Endometrium (tissue), 2 donors: ENCODE results near the gene INPP5F.
"Not testable (repeated sequence)": the region's sequence is repeated elsewhere in the genome, so short reads cannot be mapped to it uniquely, and the experiment has no call there.

Experiments
- FAIRE-seq: peaks from 2 replicates; lab custom pipeline; 2012; peaks lifted over from hg19 to GRCh38; lab: Jason Lieb, UNC
- donor health status: control.
- donor health status: control.

INPP5F gene

DNA sequence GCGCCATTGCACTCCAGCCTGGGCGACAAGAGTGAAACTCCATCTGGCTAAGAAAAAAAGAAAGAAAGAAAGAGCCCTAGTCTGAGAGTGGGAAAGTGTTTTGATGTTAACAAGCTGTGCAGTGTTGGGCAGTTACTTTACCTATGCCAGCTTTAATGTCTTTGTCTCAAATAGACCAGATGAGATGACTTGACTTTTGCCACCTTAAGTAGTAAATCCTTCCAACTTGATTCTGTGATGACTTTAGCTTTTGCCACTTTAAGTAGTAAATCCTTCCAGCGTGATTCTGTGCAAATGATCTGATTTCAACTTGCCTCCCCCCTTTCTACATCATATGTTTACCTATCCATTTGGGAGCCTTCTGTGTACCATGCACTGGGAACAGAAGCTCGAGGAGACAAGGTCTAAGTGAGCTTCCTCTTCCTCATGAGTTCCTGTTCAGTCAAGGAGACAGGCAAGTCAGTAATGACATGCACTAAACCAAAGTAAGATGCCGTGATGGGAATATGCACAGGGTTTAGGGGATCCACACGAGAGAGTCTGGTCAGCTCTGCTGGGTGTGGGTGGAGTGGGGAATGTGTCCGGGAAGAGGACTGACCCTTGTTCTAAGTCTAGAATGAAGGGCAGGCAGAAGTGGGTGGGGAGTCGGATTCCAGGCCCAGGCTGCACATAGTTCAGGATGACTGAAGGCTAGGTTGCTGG lies 17.2 kb downstream of the INPP5F start:
- no peak for FAIRE-seq

- FAIRE-seq, result no peak
These were observed 22.1 kb downstream of the INPP5F start for GRCh38 chr10:119747940-119748339.

GRCh38 chr10:119748871-119749270 lies 23.0 kb downstream of the INPP5F start:
- no peak for FAIRE-seq

DNA sequence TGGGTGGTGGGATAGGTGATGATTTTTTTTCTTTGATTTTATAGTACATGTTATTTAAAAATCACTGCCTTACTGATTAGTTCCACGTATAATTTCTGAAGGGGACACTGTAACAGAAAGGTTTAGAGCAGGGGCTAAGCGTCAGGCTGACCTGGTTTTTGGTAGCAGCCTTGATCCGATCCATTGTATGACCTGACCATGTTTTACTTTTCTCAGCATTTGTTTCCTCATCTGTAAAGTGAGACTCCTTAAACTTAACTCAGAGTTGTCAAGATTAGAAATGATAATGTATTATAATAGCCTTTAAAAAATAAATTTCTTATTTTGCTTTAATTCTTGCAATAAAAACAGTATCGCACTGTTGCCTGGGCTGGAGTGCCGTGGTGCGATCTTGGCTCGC lies 23.6 kb downstream of the INPP5F start:
- FAIRE-seq, result no peak

DNA sequence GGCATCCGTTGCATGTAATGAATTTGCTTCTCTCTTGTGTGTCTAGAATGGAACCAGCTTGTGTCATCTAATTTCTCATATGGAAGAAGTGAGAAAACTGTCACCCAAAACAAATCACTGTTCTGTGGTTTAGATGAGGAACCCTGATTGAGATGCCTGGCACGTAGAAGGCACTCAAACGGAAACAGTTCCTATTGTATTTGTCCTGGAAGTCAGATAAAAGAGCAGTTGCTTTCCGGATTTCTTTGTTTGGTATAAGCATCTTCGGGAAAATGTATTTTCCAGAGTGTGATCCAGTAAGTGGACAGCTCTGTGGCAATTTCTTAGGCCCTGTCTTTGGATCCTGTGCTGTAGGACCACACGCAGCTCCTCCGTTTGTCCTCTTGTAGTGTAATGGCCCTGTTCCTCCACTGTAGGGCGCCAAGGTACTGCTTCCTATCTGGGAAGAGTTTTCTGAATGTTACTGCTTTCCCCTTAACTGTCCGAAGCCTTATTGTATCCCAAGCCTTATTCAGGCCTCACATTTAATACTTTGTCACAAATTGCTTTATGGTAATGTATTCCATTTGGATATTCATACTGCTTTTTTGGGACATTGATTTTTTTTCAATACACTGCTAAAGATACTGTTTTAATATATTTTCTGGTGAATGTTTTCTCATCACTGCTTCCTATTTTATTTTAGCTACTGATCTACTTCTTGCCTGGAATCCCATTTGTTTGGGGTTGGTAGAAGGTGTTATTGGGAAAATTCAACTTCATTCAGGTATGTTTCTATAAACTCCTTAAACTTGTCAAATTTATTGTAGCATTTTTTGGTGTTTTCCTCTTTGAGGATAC lies 24.8 kb downstream of the INPP5F start:
- peak; percentile 69 for FAIRE-seq

- FAIRE-seq, result no peak
These were observed 27.5 kb downstream of the INPP5F start for GRCh38 chr10:119753309-119753708.

- FAIRE-seq, result no peak
These were observed 28.2 kb downstream of the INPP5F start for GRCh38 chr10:119754085-119754484.

- FAIRE-seq, result no peak
These were observed 29.1 kb downstream of the INPP5F start for GRCh38 chr10:119754936-119755335.

- FAIRE-seq, result no peak
These were observed 29.6 kb downstream of the INPP5F start for GRCh38 chr10:119755446-119755845.

DNA sequence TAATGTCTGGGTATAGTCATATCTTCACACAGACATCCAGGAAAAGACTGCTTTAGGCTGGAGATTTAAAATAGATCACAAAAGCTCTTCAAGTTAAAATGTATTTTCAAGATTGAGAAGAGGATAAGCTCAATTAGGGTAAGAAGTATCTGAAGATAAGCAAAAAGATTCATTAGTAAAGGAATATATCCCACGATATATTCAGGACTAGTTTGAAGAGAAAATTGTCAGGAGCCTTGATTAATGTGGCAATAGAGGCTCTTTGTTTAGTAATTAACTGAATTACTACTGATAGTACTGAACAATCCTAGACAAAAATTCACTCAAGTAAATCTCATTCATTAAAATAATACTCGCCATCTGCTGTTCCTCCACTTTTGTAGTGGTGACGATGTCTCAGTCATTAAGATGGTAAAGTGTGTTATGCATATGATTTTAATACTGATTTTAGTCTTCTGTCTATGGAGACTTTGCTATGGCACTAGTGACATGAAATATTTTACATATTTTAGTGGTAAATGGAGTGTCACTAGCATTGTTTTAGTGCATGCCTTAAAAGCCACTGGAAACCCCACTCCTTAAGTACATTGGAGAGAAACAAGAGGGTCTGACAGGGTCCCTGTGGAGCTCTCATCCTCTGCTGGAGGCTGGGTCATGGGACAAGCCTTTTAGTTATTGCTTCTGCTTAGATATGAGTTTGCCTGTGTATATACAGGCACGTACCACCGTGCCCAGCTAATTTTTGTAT lies 32.8 kb downstream of the INPP5F start:
- no peak for FAIRE-seq

DNA sequence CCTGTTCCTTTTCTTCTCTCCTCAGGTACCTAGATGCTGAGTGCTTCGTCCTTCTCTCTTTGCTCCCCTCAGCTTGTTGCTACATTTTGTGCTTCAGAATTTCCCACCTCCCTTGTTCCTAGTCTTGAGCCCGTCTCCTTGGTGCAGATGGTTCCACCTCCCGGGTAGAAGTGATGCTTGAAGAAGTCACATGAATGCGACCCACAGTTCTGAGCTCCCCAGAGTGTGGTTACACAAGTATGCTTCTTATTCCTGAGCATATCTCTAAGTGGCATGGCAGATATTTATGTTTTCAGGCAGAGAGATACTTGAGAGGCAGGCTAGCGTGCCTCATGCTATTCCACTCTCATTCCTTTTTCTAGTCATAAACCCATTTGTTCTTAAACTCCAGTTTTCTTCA lies 34.0 kb downstream of the INPP5F start:
- FAIRE-seq, result no peak

GRCh38 chr10:119761106-119761505 lies 35.3 kb downstream of the INPP5F start:
- FAIRE-seq, result peak; percentile 43

- FAIRE-seq, result no peak
These were observed 36.2 kb downstream of the INPP5F start for GRCh38 chr10:119762035-119762434.

GRCh38 chr10:119762805-119763798 lies 37.3 kb downstream of the INPP5F start:
- FAIRE-seq, result no peak

GRCh38 chr10:119768455-119769094 lies 42.7 kb downstream of the INPP5F start:
- FAIRE-seq, result no peak

DNA sequence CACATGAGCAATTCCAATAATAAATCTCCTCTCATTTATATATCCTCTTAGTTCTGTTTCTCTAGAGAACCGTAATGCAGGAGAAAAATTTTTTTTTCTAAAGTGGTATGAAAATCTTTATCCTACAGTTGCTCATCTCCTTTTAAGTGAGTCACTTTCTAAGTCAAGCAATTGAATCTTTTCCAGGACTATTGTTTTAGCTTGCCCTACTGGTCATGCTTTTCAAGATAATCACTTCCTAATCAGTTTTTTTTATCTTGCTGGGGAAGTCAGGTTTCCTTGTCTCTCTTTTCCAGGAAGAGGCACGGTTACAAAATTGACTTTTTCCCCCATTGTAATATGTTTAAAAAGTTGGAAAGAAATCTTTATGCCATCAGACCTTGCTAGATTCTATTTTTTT lies 44.0 kb downstream of the INPP5F start:
- no peak for FAIRE-seq

- FAIRE-seq, result no peak
These were observed 45.1 kb downstream of the INPP5F start for GRCh38 chr10:119770928-119771327.

DNA sequence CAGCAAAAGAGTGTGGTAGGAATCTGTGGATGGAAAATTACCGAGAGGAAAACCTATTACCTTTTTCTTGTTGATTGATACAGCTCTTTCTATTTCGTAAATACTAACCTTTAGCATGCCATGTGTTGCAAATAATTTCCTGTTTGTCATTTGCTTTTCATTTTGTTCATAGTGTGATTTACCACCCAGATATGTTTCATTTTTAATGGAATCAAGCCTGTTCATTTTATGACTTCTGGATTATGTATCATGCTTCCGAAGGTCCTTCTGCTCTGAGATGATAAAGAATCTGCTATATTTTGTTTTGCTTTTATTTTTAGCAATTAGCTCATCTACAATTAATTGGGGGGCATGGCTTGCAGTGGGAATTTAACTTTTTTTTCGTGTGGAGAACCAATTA lies 46.5 kb downstream of the INPP5F start:
- FAIRE-seq, result no peak

DNA sequence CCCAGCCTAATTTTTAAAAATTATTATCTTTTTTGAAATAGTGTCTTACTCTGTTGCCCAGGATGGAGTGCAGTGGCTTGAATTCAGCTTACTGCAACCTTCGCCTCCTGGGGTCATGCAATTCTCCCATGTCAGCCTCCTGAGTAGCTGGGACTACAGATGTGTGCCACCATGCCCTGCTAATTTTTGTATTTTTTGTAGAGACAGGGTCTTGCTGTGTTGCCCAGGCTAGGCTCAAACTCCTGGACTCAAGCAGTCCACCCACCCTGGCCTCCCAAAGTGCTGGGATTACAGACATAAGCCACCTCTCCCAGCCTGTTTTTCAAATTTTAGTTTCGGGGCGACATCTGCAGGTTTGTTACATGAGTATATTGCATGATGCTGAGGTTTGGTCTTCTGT lies 47.2 kb downstream of the INPP5F start:
- not testable (repeated sequence) for FAIRE-seq

DNA sequence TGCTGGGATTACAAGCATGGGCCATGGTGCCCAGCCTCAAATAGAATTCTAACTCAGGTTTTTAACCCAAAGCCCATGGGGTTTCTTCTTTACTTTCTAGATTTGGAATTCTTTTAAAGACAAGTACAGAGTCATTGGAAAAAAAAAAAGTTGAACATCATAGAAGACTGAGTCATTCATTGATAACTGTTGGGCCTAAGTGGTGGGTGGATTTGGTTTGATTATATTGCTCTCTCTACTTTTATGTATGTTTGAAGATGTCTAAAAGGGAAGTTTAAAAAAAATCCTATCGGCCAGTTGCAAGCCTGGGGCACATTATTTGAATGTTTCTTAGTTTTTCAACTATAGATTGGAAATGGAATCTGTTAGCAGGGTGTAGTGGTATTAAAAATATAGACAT lies 49.7 kb downstream of the INPP5F start:
- FAIRE-seq, result no peak

DNA sequence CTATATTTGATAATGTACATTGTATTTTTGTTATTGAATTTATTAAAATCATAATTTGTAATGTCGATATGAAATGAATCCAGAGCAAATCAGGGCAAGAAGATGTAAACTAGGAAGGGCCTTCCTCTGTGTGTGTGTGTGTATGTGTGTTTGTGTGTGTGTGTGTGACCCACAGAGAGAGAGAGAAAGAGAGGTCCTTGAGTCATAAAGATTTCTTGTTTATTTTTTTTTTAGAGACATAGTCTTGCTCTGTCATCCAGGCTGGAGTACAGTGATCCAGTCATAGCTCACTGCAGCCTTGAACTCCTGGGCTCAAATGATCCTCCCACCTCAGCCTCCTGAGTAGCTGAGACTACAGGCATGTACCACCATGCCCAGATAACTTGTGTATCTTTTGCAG lies 50.7 kb downstream of the INPP5F start:
- no peak for FAIRE-seq
